Liver (tissue), 9 donors: ENCODE results near the gene BEST4. TPM values are rescaled to one million over a fixed set of nuclear protein-coding genes. Genes with fewer than 3 reads are reported as not detected.

Experiments
- DNase-seq: peaks from one replicate; pipeline ENCODE4 v3.0.0-alpha.2; 2017; ENCODE audit warnings: low spot score
- H3K27ac ChIP-seq, 2 donors: one replicate each; pipeline ENCODE4 v1.7.0; 2013; ENCODE audit warnings: inconsistent platforms in 2 of 2, low read length in 2 of 2, control low read depth in 1 of 2, low read depth in 1 of 2, mild to moderate bottlenecking in 1 of 2
- H3K27me3 ChIP-seq, 4 donors: one replicate each; pipeline versions ENCODE4 v1.6.1 to v1.7.0; 2013; ENCODE audit warnings: low read length in 3 of 4, inconsistent platforms in 1 of 4, mild to moderate bottlenecking in 1 of 4, moderate library complexity in 1 of 4; ENCODE audit not compliant: control insufficient read depth in 4 of 4, insufficient read depth in 4 of 4
- H3K36me3 ChIP-seq, 4 donors: one replicate each; pipeline versions ENCODE4 v1.6.1 to v1.7.0; 2013; ENCODE audit warnings: low read length in 3 of 4, mild to moderate bottlenecking in 3 of 4, low read depth in 1 of 4, moderate library complexity in 1 of 4; ENCODE audit not compliant: control insufficient read depth in 4 of 4, insufficient read depth in 3 of 4
- H3K4me1 ChIP-seq, 4 donors: one replicate each; pipeline versions ENCODE4 v1.6.1 to v1.7.0; 2013; ENCODE audit warnings: low read length in 3 of 4, mild to moderate bottlenecking in 3 of 4, moderate library complexity in 1 of 4; ENCODE audit not compliant: control insufficient read depth in 4 of 4, insufficient read depth in 4 of 4
- H3K4me3 ChIP-seq, 3 donors: one replicate each; pipeline versions ENCODE4 v1.6.1 to v1.7.0; 2013; ENCODE audit warnings: low read length in 3 of 3, control low read depth in 1 of 3, low read depth in 1 of 3, mild to moderate bottlenecking in 1 of 3
- H3K9ac ChIP-seq, 2 donors: one replicate each; pipeline ENCODE4 v1.7.0; 2013; ENCODE audit warnings: low read length in 2 of 2, mild to moderate bottlenecking in 2 of 2, moderate library complexity in 2 of 2, control low read depth in 1 of 2, low read depth in 1 of 2
- H3K9me3 ChIP-seq, 4 donors: one replicate each; pipeline versions ENCODE4 v1.6.1 to v1.7.0; 2013; ENCODE audit warnings: low read length in 3 of 4; ENCODE audit not compliant: control insufficient read depth in 4 of 4
- ATF3 ChIP-seq: IDR thresholded peaks from 2 replicates; pipeline ENCODE4 v1.6.1; 2016; ENCODE audit warnings: antibody characterized with exemption
- CTCF ChIP-seq: fragments of 150-350 bp; IDR thresholded peaks from 2 replicates; pipeline ENCODE4 v1.5.1; 2017; ENCODE audit warnings: improper control_type of control experiment, low read depth, low read length; ENCODE audit not compliant: missing input control
- EGR1 ChIP-seq, 2 donors: IDR thresholded peaks; 2 replicates each; pipeline ENCODE4 v1.6.1; 2016 to 2018; ENCODE audit warnings: antibody characterized with exemption in 2 of 2, low read depth in 2 of 2
- FOXA1 ChIP-seq: IDR thresholded peaks from 2 replicates; pipeline ENCODE4 v1.6.1; 2016; ENCODE audit warnings: antibody characterized with exemption
- FOXA2 ChIP-seq: IDR thresholded peaks from 2 replicates; pipeline ENCODE4 v1.6.1; 2016; ENCODE audit warnings: antibody characterized with exemption
- GABPA ChIP-seq, 2 donors: IDR thresholded peaks in 1 of 2; conservative IDR thresholded peaks in 1 of 2; 2 replicates each; pipeline ENCODE4 v1.6.1; 2016; ENCODE audit warnings: antibody characterized with exemption in 2 of 2, mild to moderate bottlenecking in 1 of 2, moderate library complexity in 1 of 2
- HNF4A ChIP-seq, 2 donors: conservative IDR thresholded peaks; 2 replicates each; pipeline ENCODE4 v1.6.1; 2016; ENCODE audit warnings: antibody characterized with exemption in 2 of 2, mild to moderate bottlenecking in 2 of 2
- HNF4G ChIP-seq: IDR thresholded peaks from 2 replicates; pipeline ENCODE4 v1.6.1; 2016; ENCODE audit warnings: antibody characterized with exemption
- JUND ChIP-seq, 2 donors: IDR thresholded peaks; 2 replicates each; pipeline ENCODE4 v1.6.1; 2016; ENCODE audit warnings: antibody characterized with exemption in 2 of 2
- NR2F2 ChIP-seq: IDR thresholded peaks from 2 replicates; pipeline ENCODE4 v1.6.1; 2016; ENCODE audit warnings: antibody characterized with exemption
- RAD21 ChIP-seq, 2 donors: IDR thresholded peaks; 2 replicates each; pipeline ENCODE4 v1.6.1; 2016; ENCODE audit warnings: antibody characterized with exemption in 2 of 2, mild to moderate bottlenecking in 2 of 2
- REST ChIP-seq: IDR thresholded peaks from 2 replicates; pipeline ENCODE4 v1.6.1; 2016; ENCODE audit warnings: antibody characterized with exemption, mild to moderate bottlenecking
- RXRA ChIP-seq, 2 donors: IDR thresholded peaks; 2 replicates each; pipeline ENCODE4 v1.6.1; 2017 to 2018; ENCODE audit warnings: antibody characterized with exemption in 2 of 2, mild to moderate bottlenecking in 1 of 2
- SP1 ChIP-seq: IDR thresholded peaks from 2 replicates; pipeline ENCODE4 v1.6.1; 2018; ENCODE audit warnings: antibody characterized with exemption, mild to moderate bottlenecking
- TAF1 ChIP-seq: conservative IDR thresholded peaks from 2 replicates; pipeline ENCODE4 v1.6.1; 2016; ENCODE audit warnings: antibody characterized with exemption, mild to moderate bottlenecking
- YY1 ChIP-seq: IDR thresholded peaks from 2 replicates; pipeline ENCODE4 v1.6.1; 2016; ENCODE audit warnings: antibody characterized with exemption, mild to moderate bottlenecking
- ZBTB33 ChIP-seq: IDR thresholded peaks from 2 replicates; pipeline ENCODE4 v1.6.1; 2016; ENCODE audit warnings: antibody characterized with exemption
- WGBS: extraction: QIAGEN DNeasy Blood & Tissue Kit; methylation state at CpG from one replicate; pipeline ENCODE4 v1.1.7; 2013; 5-methylcytosine and 5-hydroxymethylcytosine counted together
- polyA plus RNA-seq, 2 donors: library from polyadenylated mRNA; stranded (reverse) in 1 of 2; unstranded in 1 of 2; fragments of 200-250 nt in 1 of 2; fragments of >200 nt in 1 of 2; fragmentation: Nextera tagmentation in 1 of 2; extraction: Ambion mirVana in 1 of 2; gene quantifications; one replicate each; pipeline versions ENCODE4 v1.2.1 to v1.2.3, GENCODE V29; 2013 to 2015
- total RNA-seq, 2 donors: library from RNA; depleted of rRNA; stranded (reverse); fragments of >200 nt; gene quantifications; one replicate each; pipeline ENCODE4 v1.2.3, GENCODE V29; 2014
- donor health status: healthy.
- donor health status: healthy.
- donor health status: healthy.
- donor health status: healthy.
- donor health status: healthy.

BEST4 gene
- total and polyA plus RNA-seq, 4 donors: 0.05 TPM; not detected in 3

GRCh38 chr1:44820328-44821239 lies 32.6 kb upstream of the BEST4 start:
- no peaks in the 10 kb centered on the region for H3K27me3 ChIP-seq
- WGBS: 29% methylated on average over 25 of the region's 25 CpGs
- H3K4me1 ChIP-seq: peaks cover 2 to 23% (median 11%) of the 10 kb centered on the region in 4 donors
- peak overlapping the region; percentile 83 to 98 for H3K27ac ChIP-seq
- H3K9ac ChIP-seq: peak overlapping the region; percentile 94 to 98
- H3K4me3 ChIP-seq: peak overlapping the region; percentile 58 to 70 (median 67)
- TF ChIP-seq HNF4A (conservative IDR thresholded peaks at IDR 0.05) (peak in 1 of 2 donors; percentile 1), HNF4G (no peak)
- no peaks in the 10 kb centered on the region for H3K9me3 ChIP-seq
- H3K36me3 ChIP-seq: no peaks in the 10 kb centered on the region
- DNase-seq: no peak

GRCh38 chr1:44819608-44820327 lies 31.8 kb upstream of the BEST4 start:
- peak overlapping the region; percentile 58 to 70 (median 67) for H3K4me3 ChIP-seq
- H3K36me3 ChIP-seq: no peaks in the 10 kb centered on the region
- H3K9ac ChIP-seq: peak overlapping the region; percentile 94 to 98
- WGBS: under 1% methylated on average over 33 of the region's 33 CpGs
- peak overlapping the region; percentile 83 to 98 for H3K27ac ChIP-seq
- H3K9me3 ChIP-seq: no peaks in the 10 kb centered on the region
- peak in 1 of 2 donors; percentile 47 for TF ChIP-seq EGR1 (IDR thresholded peaks at IDR 0.05; ENCODE audit: low read depth in 2 of 2)
- peak; percentile 75 for TF ChIP-seq TAF1
- TF ChIP-seq RAD21 (IDR thresholded peaks at IDR 0.05): peak in 1 of 2 donors; percentile 39
- TF ChIP-seq CTCF: no peak
- TF ChIP-seq HNF4A (conservative IDR thresholded peaks at IDR 0.05): peak; percentile 51 to 74
- TF ChIP-seq REST: peak; percentile 12
- TF ChIP-seq JUND (IDR thresholded peaks at IDR 0.05): peak; percentile 84 to 85
- TF ChIP-seq FOXA2: peak; percentile 5
- TF ChIP-seq RXRA (IDR thresholded peaks at IDR 0.05): peak; percentile 24 to 27
- no peak for TF ChIP-seq ATF3
- peak; percentile 20 for TF ChIP-seq NR2F2
- no peak for TF ChIP-seq FOXA1
- peak; percentile 58 for TF ChIP-seq YY1
- TF ChIP-seq GABPA (IDR thresholded peaks at IDR 0.05 in 1 of 2, conservative IDR thresholded peaks at IDR 0.05 in 1 of 2): peak in 1 of 2 donors; percentile 37
- no peak for TF ChIP-seq HNF4G
- peak; percentile 44 for TF ChIP-seq SP1
- no peak for TF ChIP-seq ZBTB33
- H3K27me3 ChIP-seq: no peaks in the 10 kb centered on the region
- H3K4me1 ChIP-seq: peaks cover 2 to 23% (median 11%) of the 10 kb centered on the region in 4 donors
- DNase-seq: peak; percentile 78
